Measurements from ENCODE around the gene TCTN2. TPM values are rescaled to one million over a fixed set of nuclear protein-coding genes. Genes with fewer than 3 reads are reported as not detected.

TCTN2 gene
- total and polyA plus RNA-seq, 2 donors (not counting 1 experiment from before 2014, with no cell fraction given): 8.5 to 22.8 TPM

- H3K4me2 ChIP-seq (replicated peaks; ENCODE audit: low read depth, low read length, poor library complexity, severe bottlenecking): no peak overlapping the region
- CTCF ChIA-PET: no interaction called here
- no peak overlapping the region for H3K4me3 ChIP-seq (ENCODE audit: control extremely low read depth in 1 of 5, extremely low read depth in 1 of 5, insufficient read depth in 1 of 5, low read depth in 2 of 5, low read length in 4 of 5)
- POLR2A ChIA-PET: no interaction called here
- TF ChIP-seq CTCF (IDR thresholded peaks at IDR 0.05) (no peak), EZH2 (IDR thresholded peaks at IDR 0.05; ENCODE audit: borderline replicate concordance, insufficient read depth, low read depth, low read length, poor library complexity, severe bottlenecking) (no peak)
- H4K20me1 ChIP-seq (ENCODE audit: control insufficient read depth, insufficient read depth, low read length, poor library complexity, severe bottlenecking): no peaks in the 10 kb centered on the region
- H2AFZ ChIP-seq (ENCODE audit: insufficient read depth, low read depth, low read length, poor library complexity, severe bottlenecking): no peak overlapping the region
- Mint-ChIP-seq H3K27me3 (no peaks in the 10 kb centered on the region), H3K4me3 (no peak overlapping the region), H3K4me1 (peaks cover 16% of the 10 kb centered on the region), H3K9me3 (ENCODE audit: insufficient read depth) (no peaks in the 10 kb centered on the region), H3K27ac (no peak overlapping the region)
- no peak for ATAC-seq (ENCODE audit: low read depth)
- H3K27me3 ChIP-seq (replicated peaks in 1 of 4; ENCODE audit: control extremely low read depth in 1 of 4, control insufficient read depth in 3 of 4, insufficient read depth in 4 of 4, low read length in 3 of 4): no peaks in the 10 kb centered on the region
- no peak for DNase-seq
- intact Hi-C loops (cut with micrococcal nuclease): no loop called here
- H3K27ac ChIP-seq (ENCODE audit: low read length in 2 of 2): no peak overlapping the region
- peaks cover 6% of the 10 kb centered on the region for H3K79me2 ChIP-seq (ENCODE audit: control insufficient read depth, insufficient read depth, low read length)
- 75% methylated on average over 4 of the region's 5 CpGs for WGBS (ENCODE audit: insufficient coverage)
- H3K9me3 ChIP-seq (ENCODE audit: control extremely low read depth in 1 of 3, control insufficient read depth in 2 of 3, insufficient read depth in 1 of 3, low read length in 2 of 3): no peaks in the 10 kb centered on the region
- H3K9ac ChIP-seq (ENCODE audit: low read length): no peak overlapping the region
- H3K4me1 ChIP-seq (ENCODE audit: control insufficient read depth in 2 of 2, insufficient read depth in 2 of 2, low read length in 2 of 2): peaks cover 9 to 12% of the 10 kb centered on the region in 2 donors
- H3K36me3 ChIP-seq (replicated peaks in 1 of 2; ENCODE audit: control extremely low read depth in 1 of 2, control insufficient read depth in 1 of 2, extremely low read depth in 1 of 2, insufficient read depth in 2 of 2, low read length in 1 of 2): peaks cover 11 to 71% of the 10 kb centered on the region in 2 experiments
Measured at GRCh38 chr12:123734268-123734667, 63.4 kb downstream of the TCTN2 start.

GRCh38 chr12:123741937-123742572 lies 71.1 kb downstream of the TCTN2 start:
- Histone ChIP-seq H3K27me3 (replicated peaks in 1 of 4; ENCODE audit: control extremely low read depth in 1 of 4, control insufficient read depth in 3 of 4, insufficient read depth in 4 of 4, low read length in 3 of 4) (no peaks in the 10 kb centered on the region), H3K4me3 (ENCODE audit: control extremely low read depth in 1 of 5, extremely low read depth in 1 of 5, insufficient read depth in 1 of 5, low read depth in 2 of 5, low read length in 4 of 5) (no peak overlapping the region), H3K79me2 (ENCODE audit: control insufficient read depth, insufficient read depth, low read length) (peaks cover 12% of the 10 kb centered on the region), H2AFZ (ENCODE audit: insufficient read depth, low read depth, low read length, poor library complexity, severe bottlenecking) (peak overlapping the region; percentile 11), H3K9me3 (ENCODE audit: control extremely low read depth in 1 of 3, control insufficient read depth in 2 of 3, insufficient read depth in 1 of 3, low read length in 2 of 3) (no peaks in the 10 kb centered on the region), H3K27ac (ENCODE audit: low read length in 2 of 2) (peak overlapping the region; percentile 44 to 69), H3K9ac (ENCODE audit: low read length) (no peak overlapping the region), H3K4me1 (ENCODE audit: control insufficient read depth in 2 of 2, insufficient read depth in 2 of 2, low read length in 2 of 2) (peaks cover 20 to 24% of the 10 kb centered on the region in 2 donors), H4K20me1 (ENCODE audit: control insufficient read depth, insufficient read depth, low read length, poor library complexity, severe bottlenecking) (no peaks in the 10 kb centered on the region), H3K36me3 (replicated peaks in 1 of 2; ENCODE audit: control extremely low read depth in 1 of 2, control insufficient read depth in 1 of 2, extremely low read depth in 1 of 2, insufficient read depth in 2 of 2, low read length in 1 of 2) (peaks cover 13 to 48% of the 10 kb centered on the region in 2 experiments), H3K4me2 (replicated peaks; ENCODE audit: low read depth, low read length, poor library complexity, severe bottlenecking) (peak overlapping the region; percentile 65)
- Mint-ChIP-seq H3K27ac (peak overlapping the region; percentile 72), H3K27me3 (no peaks in the 10 kb centered on the region), H3K4me3 (peak overlapping the region; percentile 23), H3K4me1 (peaks cover 24% of the 10 kb centered on the region), H3K9me3 (ENCODE audit: insufficient read depth) (no peaks in the 10 kb centered on the region)
- intact Hi-C loops (cut with micrococcal nuclease): no loop called here
- TF ChIP-seq CTCF (IDR thresholded peaks at IDR 0.05) (no peak), EZH2 (IDR thresholded peaks at IDR 0.05; ENCODE audit: borderline replicate concordance, insufficient read depth, low read depth, low read length, poor library complexity, severe bottlenecking) (no peak)
- 75% methylated on average over 12 of the region's 14 CpGs for WGBS (ENCODE audit: insufficient coverage)
- ChIA-PET POLR2A (no interaction called here), CTCF (no interaction called here)
- ATAC-seq (ENCODE audit: low read depth) (peak; percentile 31), DNase-seq (no peak)
